GM21423 (cell line): ENCODE measurements around the gene PPP1R3E.
"Not testable (repeated sequence)": the region's sequence is repeated elsewhere in the genome, so short reads cannot be mapped to it uniquely, and the experiment has no call there.

Experiments
- ATAC-seq: cut with Tn5 transposase; IDR thresholded peaks from one replicate; pipeline ENCODE4 v1.9.1; 2021; ENCODE audit warnings: mild to moderate bottlenecking, moderate library complexity; ENCODE audit not compliant: unreplicated experiment

PPP1R3E gene

DNA sequence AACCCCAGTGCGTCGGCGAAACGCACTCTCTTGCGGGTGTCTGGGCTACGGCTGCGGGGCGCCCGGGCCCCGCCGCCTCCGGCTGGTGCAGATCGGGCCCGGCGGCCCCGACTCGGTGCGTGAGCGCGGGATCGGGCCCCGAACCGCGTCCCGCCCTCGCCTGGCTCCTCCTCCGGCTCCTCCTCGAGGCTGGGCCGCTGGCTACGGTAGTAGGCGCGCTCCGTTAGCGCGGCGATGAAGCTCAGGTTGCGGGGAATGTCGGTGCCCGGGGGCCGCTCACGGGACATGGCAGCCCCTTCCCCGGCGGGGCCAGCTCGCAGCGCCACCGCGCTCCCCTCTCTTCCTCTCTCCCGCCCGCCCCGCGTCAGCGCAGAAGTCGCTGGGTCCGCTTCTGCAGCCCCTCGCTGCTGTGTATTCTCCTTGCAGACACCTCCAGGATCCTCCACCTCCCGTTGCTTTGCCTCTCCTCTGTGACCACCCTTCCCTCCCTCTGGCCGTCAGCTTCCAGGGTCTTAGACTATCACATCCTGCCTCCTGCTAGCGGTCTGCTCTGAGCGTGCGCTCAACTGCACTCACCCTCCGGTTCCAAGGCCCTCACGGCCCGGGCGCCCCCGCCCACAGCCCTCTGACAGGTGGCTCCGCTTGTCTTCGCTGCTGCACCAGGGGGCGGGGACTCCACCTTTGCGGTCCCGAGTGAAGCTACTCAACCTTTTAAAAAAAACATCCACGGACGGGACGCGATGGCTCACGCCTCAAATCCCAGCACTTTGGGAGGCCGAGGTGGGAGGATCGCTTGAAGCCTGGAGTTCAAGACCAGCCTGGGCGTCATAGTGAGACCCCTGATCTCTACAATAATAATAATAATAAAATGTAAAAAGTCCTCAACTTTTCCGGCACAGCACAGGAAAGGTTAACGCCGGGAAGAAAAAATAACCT is at the start of gene PPP1R3E:
Gene PPP1R3E (minus strand): TSS at position 570 of the 936 bp plus-strand sequence. CDS start 283 bp downstream, at position 287.
- ATAC-seq: peak; percentile 29

DNA sequence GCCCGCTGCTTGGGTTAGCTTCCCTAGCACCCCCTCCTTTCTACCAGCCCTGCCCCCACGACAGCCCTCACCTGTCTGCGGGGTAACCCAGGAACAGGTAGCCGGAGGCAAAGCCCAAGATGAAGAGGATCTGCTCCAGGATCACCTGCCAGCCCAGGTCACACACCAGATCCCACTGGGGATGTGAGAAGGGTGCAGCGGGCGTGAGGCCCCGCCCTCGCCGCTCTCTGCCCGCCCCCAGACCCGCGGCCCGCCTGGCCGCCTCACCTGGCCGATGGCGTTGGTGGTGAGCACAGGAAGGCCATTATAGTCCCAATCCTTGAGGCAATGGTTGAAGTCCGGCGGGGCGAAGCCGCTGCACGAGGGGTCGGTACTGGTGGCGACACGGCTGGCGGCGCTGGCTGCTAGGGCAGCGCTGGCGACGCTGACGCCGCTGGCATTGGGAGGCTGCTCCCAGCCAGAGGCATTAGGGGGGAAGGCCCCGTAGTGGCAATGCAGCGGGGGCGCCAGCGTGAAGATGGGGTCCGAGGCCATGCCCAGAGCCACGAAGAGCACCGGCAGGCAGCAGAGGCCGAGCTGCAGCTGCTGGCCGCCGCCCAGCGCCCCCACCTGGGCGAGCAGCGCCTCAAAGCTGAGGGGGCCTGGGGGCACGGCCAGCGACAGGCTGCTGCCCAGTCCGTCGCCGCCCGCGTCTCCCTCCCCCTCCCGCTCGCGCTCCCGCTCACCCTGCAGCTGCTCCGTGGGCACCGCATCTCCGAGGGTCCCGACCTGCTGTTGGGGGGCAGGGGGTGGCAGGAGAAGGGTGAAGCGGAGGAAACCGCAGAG is 49.2 kb upstream of the PPP1R3E start:
- ATAC-seq: no peak

DNA sequence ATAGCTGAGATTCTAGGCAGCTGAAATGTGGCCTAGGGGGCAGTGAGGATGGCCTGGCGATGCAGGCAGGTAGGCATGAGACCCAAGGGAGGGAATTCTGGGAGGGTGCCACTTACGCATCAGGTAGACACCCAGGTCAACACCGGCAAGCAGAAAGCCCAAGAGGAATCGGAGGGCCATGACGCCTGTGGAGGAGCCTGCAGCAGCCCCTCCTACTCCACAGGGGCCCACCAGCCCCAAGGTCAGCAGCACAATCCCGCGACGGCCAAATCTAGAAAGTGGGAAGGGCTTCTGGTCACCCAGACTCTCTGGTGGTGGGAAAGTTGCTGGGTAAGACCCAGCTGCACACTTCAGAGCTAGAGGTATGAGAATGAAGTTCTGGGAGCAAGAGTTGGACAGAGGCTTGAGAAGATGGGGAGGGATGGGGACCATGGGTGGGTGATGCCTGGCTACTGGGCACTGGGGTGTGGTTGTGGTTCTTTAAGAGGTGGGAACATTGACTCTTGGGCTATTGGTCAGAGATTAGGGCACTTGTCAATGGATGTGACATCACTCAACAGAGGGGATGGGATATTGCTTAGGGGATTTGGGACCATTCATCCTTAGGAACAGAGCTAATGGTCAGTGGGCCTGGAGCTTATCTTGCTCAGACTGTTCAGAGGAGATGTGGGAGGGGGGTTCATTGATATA is 46.6 kb upstream of the PPP1R3E start:
- no peak for ATAC-seq

- ATAC-seq: no peak
These were observed 45.6 kb upstream of the PPP1R3E start for GRCh38 chr14:23348297-23348655.

DNA sequence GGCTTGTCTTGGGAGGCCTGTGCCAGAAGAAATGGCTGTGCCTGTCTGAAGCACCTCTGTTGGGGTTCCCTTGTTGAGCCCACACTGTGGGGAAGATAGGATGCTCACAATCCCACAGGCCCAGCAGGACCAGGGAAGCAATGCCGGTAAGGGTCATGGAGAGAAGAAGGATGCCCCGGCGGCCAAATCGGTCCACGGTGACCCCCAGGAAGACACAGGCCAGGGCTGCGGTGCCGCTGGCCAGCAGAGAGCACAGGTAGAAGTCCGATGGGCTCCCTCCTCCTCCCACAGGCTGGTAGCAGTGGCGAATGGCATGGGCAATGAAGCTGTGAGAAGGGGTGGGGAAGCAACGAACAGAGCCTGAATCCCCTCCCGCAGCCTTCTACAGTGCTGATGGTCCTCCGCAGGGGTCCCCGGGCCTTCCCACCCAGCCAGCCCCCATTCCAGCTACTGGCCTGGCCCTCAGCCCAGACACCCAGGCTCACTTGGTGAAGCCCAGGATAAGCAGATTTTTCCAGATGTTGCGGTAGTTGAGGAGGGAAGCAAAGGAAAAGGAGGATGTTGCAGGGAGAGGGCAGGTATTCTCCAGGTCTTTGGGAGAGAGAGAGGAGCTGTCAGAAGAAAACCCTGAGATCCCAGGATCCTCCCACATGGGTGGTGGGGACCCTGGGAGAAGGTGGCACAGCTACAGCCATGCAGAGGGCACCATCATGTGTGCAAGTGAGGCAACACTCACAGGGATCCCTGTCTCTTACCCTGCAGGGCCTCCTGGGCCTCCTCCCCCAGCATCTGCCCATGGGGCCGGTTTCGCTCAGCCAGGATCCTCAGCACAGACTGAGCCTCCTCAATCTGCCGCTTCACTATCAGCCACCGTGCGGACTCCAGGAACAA is 45.0 kb upstream of the PPP1R3E start:
- ATAC-seq: no peak

DNA sequence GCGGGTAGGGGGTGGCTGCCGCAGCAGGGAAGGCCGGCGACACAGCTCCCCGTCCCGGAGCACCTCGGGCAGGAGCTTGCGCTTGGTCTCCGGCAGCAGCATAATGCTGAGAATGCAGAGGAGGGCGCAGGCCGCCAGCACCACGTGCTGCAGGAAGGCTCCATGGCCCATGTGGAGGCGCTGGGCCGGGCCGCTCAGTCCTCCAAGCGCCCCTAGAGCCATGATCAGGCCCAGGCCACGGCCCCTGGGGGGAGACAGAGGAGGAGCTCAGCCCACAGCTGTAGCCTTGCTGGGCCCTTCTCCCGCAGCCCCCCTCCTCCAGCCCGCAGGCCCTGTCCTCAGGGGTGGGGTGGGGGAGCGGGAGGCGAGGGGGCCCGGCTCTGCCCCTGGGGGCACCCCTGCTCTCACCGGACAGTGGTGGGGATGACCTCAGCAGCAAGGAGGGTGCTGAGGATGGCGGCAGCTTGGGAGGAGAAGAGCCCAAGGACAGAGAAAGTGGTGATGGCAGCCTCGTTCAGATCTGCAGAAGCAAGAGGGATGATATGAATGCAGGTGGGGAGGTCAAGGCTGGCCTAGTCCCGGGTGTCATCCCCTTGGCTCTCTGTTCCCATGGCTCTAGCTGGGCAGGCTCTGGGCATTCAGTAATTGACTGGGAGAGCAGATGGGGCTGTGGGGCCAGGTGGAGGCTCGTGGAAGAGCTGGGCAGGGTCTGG is 44.2 kb upstream of the PPP1R3E start:
- no peak for ATAC-seq

GRCh38 chr14:23345987-23346692 is 43.5 kb upstream of the PPP1R3E start:
- ATAC-seq: no peak

- ATAC-seq: no peak
These were observed 41.8 kb upstream of the PPP1R3E start for GRCh38 chr14:23344481-23344880.

- ATAC-seq: no peak
These were observed 37.0 kb upstream of the PPP1R3E start for GRCh38 chr14:23339506-23340268.

DNA sequence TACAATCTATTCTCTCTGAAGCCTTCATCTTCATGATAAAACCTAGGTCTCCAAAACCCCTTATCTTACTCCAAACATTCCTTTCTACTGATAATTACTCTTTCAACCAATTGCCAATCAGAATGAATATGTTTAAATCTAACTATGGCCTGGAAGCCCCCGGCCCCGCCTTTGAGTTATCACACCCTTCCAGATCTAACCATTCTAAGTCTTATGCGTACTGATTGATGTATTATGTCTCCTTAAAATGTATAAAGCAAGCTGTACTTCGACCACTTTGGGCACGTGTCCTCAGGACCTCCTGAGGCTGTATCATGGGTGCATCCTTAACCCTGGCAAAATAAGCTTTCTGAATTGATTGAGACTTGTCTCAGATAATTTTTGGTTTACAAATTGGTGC is 33.0 kb upstream of the PPP1R3E start:
- ATAC-seq: no peak

DNA sequence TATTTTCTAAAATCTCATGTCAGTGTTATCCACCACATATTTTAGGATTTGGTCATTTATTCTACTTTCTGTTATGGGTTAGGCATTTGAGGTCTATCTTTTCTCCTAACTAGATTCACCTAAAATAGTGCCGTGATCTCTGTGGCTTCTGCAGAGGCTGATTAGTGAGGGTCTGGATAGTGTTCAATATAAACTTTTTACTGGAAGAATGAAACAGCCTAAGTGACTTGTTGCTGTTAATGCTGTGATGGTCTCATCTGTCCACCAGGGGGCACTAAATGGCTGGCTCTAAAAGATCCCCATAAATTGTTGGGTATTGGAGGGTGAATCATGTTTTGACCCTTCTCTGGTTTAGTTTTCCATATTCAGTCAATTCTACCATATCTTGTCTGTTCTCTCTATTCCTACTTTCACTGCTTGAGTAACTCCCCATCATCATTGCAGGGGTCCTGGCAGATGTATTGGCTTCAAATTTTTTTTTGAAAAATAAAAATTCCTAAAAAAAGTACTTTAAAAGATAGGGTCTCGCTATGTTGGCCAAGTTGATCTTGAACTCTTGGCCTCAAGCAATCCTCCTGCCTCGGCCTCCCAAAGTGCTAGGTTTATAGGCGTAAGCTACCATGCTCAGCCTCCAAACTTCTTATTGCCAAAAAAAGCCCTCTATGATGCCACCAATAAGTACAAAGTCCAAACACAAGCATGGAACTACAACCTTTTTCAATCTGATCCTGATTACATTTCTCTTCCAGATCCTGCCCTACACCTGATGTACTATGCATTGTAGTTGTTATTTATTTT is 25.5 kb upstream of the PPP1R3E start:
- no peak for ATAC-seq

DNA sequence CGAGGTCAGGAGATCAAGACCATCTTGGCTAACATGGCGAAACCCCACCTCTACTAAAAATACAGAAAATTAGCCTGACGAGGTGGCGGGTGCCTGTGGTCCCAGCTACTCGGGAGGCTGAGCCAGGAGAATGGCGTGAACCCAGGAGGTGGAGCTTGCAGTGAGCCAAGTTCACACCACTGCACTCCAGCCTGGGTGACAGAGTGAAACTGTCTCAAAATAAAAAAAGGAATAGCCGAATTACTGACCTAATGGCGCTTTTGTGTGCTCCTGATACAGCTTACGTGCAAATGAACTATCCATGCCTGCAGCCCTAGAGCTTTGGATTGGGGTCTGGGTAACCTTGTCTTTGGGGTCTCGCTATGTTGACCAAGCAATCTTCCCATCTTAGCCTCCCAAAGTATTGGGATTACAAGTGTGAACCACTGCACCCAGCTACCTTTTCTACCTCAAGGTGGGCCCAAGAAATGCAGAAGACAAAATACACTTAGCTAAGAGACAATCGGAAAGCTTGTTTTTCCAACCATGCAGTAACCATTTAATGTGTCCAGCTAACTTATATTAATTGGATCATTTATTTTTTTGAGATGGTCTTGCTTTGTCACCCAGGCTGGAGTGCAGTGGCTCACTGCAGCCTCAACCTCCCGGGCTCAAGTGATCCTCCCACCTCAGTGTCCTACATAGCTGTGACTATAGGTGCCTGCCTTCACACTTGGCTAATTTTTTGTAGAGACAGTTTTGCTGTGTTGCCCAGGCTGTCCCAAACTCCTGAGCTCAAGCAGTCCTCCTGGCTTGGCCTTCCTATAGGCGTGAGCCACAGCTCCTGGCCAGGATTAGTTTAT is 24.1 kb upstream of the PPP1R3E start:
- no peak for ATAC-seq

DNA sequence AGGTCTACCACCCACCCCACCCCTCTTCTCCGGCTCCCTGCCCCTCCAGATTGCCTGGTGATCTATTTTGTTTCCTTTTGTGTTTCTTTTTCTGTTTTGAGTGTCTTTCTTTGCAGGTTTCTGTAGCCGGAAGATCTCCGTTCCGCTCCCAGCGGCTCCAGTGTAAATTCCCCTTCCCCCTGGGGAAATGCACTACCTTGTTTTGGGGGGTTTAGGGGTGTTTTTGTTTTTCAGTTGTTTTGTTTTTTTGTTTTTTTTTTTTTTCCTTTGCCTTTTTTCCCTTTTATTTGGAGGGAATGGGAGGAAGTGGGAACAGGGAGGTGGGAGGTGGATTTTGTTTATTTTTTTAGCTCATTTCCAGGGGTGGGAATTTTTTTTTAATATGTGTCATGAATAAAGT is 23.1 kb upstream of the PPP1R3E start:
- ATAC-seq: not testable (repeated sequence)

DNA sequence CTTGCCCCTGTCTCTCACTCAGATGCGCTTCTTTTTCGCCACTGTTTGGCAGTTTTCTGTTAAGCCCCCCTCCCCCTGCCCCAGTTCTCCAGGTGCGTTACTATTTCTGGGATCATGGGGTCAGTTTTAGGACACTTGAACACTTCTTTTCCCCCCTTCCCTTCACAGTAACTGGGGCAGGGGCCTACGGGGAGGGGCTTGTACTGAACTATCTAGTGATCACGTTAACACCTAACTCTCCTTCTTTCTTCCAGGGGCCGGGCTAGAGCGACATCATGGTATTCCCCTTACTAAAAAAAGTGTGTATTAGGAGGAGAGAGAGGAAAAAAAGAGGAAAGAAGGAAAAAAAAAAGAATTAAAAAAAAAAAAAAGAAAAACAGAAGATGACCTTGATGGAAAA is 22.3 kb upstream of the PPP1R3E start:
- no peak for ATAC-seq

- no peak for ATAC-seq
These were observed 21.8 kb upstream of the PPP1R3E start for GRCh38 chr14:23324455-23324846.

DNA sequence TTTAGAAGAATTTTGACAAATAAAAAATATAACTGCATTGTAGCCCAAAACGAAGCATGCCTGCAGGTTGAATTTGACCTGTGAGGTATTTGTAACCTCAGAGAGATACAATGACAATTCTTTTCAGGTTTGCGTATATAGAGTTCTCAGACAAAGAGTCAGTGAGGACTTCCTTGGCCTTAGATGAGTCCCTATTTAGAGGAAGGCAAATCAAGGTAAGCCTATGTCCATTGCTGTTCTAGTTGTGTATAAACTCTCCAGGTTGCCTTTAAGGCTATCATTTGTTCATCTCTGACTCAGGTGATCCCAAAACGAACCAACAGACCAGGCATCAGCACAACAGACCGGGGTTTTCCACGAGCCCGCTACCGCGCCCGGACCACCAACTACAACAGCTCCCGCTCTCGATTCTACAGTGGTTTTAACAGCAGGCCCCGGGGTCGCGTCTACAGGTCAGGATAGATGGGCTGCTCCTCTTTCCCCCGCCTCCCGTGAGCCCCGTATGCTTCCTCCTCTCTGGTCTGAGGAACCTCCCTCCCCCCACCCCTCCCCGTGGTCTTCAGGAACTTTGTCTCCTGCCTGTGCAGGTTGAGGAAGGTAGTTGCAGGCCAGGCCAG is 21.3 kb upstream of the PPP1R3E start:
- no peak for ATAC-seq
